ENCODE measurements around the gene HSD17B1. TPM values are rescaled to one million over a fixed set of nuclear protein-coding genes. Genes with fewer than 3 reads are reported as not detected.
A peak's percentile ranks its signal among the peaks of the same experiment; 100 is the strongest.

The HSD17B1 gene
- total and polyA plus RNA-seq, 2 of the 13 experiments (the other 11 are each of a cell fraction or from before 2014, with no cell fraction given), result 0.54 to 0.93 TPM

- TF ChIP-seq, protein P1, sequence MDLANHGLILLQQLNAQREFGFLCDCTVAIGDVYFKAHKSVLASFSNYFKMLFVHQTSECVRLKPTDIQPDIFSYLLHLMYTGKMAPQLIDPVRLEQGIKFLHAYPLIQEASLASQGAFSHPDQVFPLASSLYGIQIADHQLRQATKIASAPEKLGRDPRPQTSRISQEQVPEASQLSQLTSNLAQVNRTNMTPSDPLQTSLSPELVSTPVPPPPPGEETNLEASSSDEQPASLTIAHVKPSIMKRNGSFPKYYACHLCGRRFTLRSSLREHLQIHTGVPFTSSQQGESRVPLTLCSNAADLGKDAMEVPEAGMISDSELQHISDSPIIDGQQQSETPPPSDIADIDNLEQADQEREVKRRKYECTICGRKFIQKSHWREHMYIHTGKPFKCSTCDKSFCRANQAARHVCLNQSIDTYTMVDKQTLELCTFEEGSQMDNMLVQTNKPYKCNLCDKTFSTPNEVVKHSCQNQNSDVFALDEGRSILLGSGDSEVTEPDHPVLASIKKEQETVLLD (CRISPR knock-in tag; IDR thresholded peaks at IDR 0.05; ENCODE audit: low read depth), result no peak
- TF ChIP-seq RELA (CRISPR knock-in tag; IDR thresholded peaks at IDR 0.05), result no peak
- peak; percentile 59; the same call in 1 of the 2 replicates for TF ChIP-seq PATZ1 (CRISPR knock-in tag; IDR thresholded peaks at IDR 0.05)
- TF ChIP-seq, protein P2, sequence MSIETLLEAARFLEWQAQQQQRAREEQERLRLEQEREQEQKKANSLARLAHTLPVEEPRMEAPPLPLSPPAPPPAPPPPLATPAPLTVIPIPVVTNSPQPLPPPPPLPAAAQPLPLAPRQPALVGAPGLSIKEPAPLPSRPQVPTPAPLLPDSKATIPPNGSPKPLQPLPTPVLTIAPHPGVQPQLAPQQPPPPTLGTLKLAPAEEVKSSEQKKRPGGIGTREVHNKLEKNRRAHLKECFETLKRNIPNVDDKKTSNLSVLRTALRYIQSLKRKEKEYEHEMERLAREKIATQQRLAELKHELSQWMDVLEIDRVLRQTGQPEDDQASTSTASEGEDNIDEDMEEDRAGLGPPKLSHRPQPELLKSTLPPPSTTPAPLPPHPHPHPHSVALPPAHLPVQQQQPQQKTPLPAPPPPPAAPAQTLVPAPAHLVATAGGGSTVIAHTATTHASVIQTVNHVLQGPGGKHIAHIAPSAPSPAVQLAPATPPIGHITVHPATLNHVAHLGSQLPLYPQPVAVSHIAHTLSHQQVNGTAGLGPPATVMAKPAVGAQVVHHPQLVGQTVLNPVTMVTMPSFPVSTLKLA (IDR thresholded peaks at IDR 0.05), result no peak
- no peak for TF ChIP-seq NFIB (CRISPR knock-in tag; IDR thresholded peaks at IDR 0.05; ENCODE audit: borderline replicate concordance)
- TF ChIP-seq RFXAP (CRISPR knock-in tag; IDR thresholded peaks at IDR 0.05; ENCODE audit: borderline replicate concordance), result 0 out of 2 replicates have a peak, but pooled peaks have one; percentile 27
- no peak for TF ChIP-seq HOXA3 (CRISPR knock-in tag; IDR thresholded peaks at IDR 0.05)
- no peak for TF ChIP-seq SP4 (CRISPR knock-in tag; IDR thresholded peaks at IDR 0.05)
- TF ChIP-seq RAD21 (CRISPR knock-in tag; IDR thresholded peaks at IDR 0.05), result 0 out of 2 replicates have a peak, but pooled peaks have one; percentile 32
- 0 out of 2 replicates have a peak, but pooled peaks have one; percentile 15 for TF ChIP-seq ZNF790 (CRISPR knock-in tag; IDR thresholded peaks at IDR 0.05; ENCODE audit: borderline replicate concordance)
- TF ChIP-seq, protein P3, sequence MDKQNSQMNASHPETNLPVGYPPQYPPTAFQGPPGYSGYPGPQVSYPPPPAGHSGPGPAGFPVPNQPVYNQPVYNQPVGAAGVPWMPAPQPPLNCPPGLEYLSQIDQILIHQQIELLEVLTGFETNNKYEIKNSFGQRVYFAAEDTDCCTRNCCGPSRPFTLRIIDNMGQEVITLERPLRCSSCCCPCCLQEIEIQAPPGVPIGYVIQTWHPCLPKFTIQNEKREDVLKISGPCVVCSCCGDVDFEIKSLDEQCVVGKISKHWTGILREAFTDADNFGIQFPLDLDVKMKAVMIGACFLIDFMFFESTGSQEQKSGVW (CRISPR knock-in tag; IDR thresholded peaks at IDR 0.05; ENCODE audit: borderline replicate concordance), result no peak
- 0 out of 2 replicates have a peak, but pooled peaks have one; percentile 23 for TF ChIP-seq NR2C2 (CRISPR knock-in tag; IDR thresholded peaks at IDR 0.05; ENCODE audit: borderline replicate concordance)
- TF ChIP-seq MTA1 (CRISPR knock-in tag; IDR thresholded peaks at IDR 0.05; ENCODE audit: borderline replicate concordance), result 0 out of 2 replicates have a peak, but pooled peaks have one; percentile 9
- no peak for TF ChIP-seq ZNF691 (CRISPR knock-in tag; IDR thresholded peaks at IDR 0.05; ENCODE audit: borderline replicate concordance, low read depth)
- no peak for TF ChIP-seq U2AF2 (IDR thresholded peaks at IDR 0.05; ENCODE audit: low read depth, low read length)
- TF ChIP-seq ZNF737 (CRISPR knock-in tag; IDR thresholded peaks at IDR 0.05; ENCODE audit: borderline replicate concordance), result no peak
- no peak for TF ChIP-seq SP1 (IDR thresholded peaks at IDR 0.05)
- TF ChIP-seq SP1 (CRISPR knock-in tag; IDR thresholded peaks at IDR 0.05), result no peak
- no peak for TF ChIP-seq SP140L (CRISPR knock-in tag; IDR thresholded peaks at IDR 0.05; ENCODE audit: borderline replicate concordance)
- no peak for TF ChIP-seq MAF1 (CRISPR knock-in tag; IDR thresholded peaks at IDR 0.05; ENCODE audit: borderline replicate concordance)
- peak; percentile 61 for TF ChIP-seq STAG1 (CRISPR knock-in tag; IDR thresholded peaks at IDR 0.05)
- TF ChIP-seq ZNF234 (CRISPR knock-in tag; conservative IDR thresholded peaks at IDR 0.05), result no peak
Observed at GRCh38 chr17:42520540-42520951, 32.2 kb upstream of the HSD17B1 start (continued).
